Vagina (tissue), 2 donors: ENCODE data around the gene TPP2. TPM values are rescaled to one million over a fixed set of nuclear protein-coding genes. Genes with fewer than 3 reads are reported as not detected.

ENCODE experiments used
- DNase-seq, 2 donors: peaks; one replicate each; pipeline ENCODE4 v3.0.0-alpha.2; 2017; ENCODE audit errors: extremely low spot score in 2 of 2
- H3K27ac ChIP-seq: fragments of 200-600 bp; sonication (generic); one replicate; pipeline ENCODE4 v1.5.1; 2019
- H3K27me3 ChIP-seq: fragments of 200-600 bp; sonication (generic); one replicate; pipeline ENCODE4 v1.5.1; 2019
- H3K36me3 ChIP-seq, 2 donors: fragments of 200-600 bp; sonication (generic); one replicate each; pipeline ENCODE4 v1.5.1; 2017 to 2019
- H3K4me1 ChIP-seq: fragments of 200-600 bp; sonication (generic); one replicate; pipeline ENCODE4 v1.5.1; 2019
- H3K4me3 ChIP-seq, 2 donors: fragments of 200-600 bp; sonication (generic); 1 replicate in 1 of 2; 2 replicates in 1 of 2; pipeline ENCODE4 v1.5.1; 2016 to 2019
- H3K9me3 ChIP-seq: fragments of 200-600 bp; sonication (generic); one replicate; pipeline ENCODE4 v1.5.1; 2019
- CTCF ChIP-seq, 3 experiments: fragments of 450-650 bp in 2 of 3; fragments of 200-600 bp in 1 of 3; sonication (generic) in 1 of 3; IDR thresholded peaks; one replicate each; pipeline ENCODE4 v1.5.1; 2017 to 2019; ENCODE audit warnings: antibody characterized with exemption in 3 of 3, mild to moderate bottlenecking in 2 of 3, moderate library complexity in 2 of 3
- POLR2A ChIP-seq, 2 donors: fragments of 450-650 bp; IDR thresholded peaks; one replicate each; pipeline ENCODE4 v1.6.1; 2017; ENCODE audit warnings: antibody characterized with exemption in 2 of 2, mild to moderate bottlenecking in 2 of 2, moderate library complexity in 2 of 2
- POLR2AphosphoS5 ChIP-seq, 2 donors: sonication (generic); formaldehyde crosslinking; IDR thresholded peaks; one replicate each; pipeline ENCODE4 v1.9.0; 2017; ENCODE audit warnings: antibody characterized with exemption in 2 of 2, mild to moderate bottlenecking in 2 of 2, low read depth in 1 of 2; ENCODE audit not compliant: insufficient read depth in 1 of 2
- intact Hi-C: fragments of 100-400 bp; cut with DNase I; formaldehyde crosslinking; loops from one replicate; pipeline ENCODE4 v1.15.1; 2023
- total RNA-seq: library from RNA; depleted of rRNA; stranded (reverse); fragments of >200 nt; gene quantifications from one replicate; pipeline ENCODE4 v1.2.3, GENCODE V29; 2016

TPP2 gene
- total RNA-seq, 1 donor from 2014 or later = 40.0 TPM

GRCh38 chr13:102679449-102680132 is 82.8 kb downstream of the TPP2 start:
- intact Hi-C loops = no loop called here
- Histone ChIP-seq H3K36me3 (peaks cover 0 to 36% of the 10 kb centered on the region in 2 donors), H3K27ac (no peak overlapping the region), H3K4me1 (no peaks in the 10 kb centered on the region), H3K27me3 (no peaks in the 10 kb centered on the region), H3K9me3 (no peaks in the 10 kb centered on the region), H3K4me3 (no peak overlapping the region)
- no peak for TF ChIP-seq POLR2AphosphoS5 (IDR thresholded peaks at IDR 0.05; ENCODE audit: insufficient read depth in 1 of 2, low read depth in 1 of 2)
- TF ChIP-seq CTCF (IDR thresholded peaks at IDR 0.05) = no peak
- no peak for TF ChIP-seq POLR2A (IDR thresholded peaks at IDR 0.05)
- DNase-seq = no peak

- H3K36me3 ChIP-seq = peaks cover 0 to 29% of the 10 kb centered on the region in 2 donors
- H3K9me3 ChIP-seq = no peaks in the 10 kb centered on the region
- no peak for TF ChIP-seq CTCF (IDR thresholded peaks at IDR 0.05)
- TF ChIP-seq POLR2AphosphoS5 (IDR thresholded peaks at IDR 0.05; ENCODE audit: insufficient read depth in 1 of 2, low read depth in 1 of 2) = no peak
- TF ChIP-seq POLR2A (IDR thresholded peaks at IDR 0.05) = no peak
- intact Hi-C loops = no loop called here
- no peak overlapping the region for H3K27ac ChIP-seq
- no peak overlapping the region for H3K4me3 ChIP-seq
- DNase-seq = no peak
- H3K4me1 ChIP-seq = no peaks in the 10 kb centered on the region
- no peaks in the 10 kb centered on the region for H3K27me3 ChIP-seq
These were observed 83.4 kb downstream of the TPP2 start for GRCh38 chr13:102680133-102680717.

GRCh38 chr13:102680842-102681740 is 84.3 kb downstream of the TPP2 start:
- DNase-seq = no peak
- no peaks in the 10 kb centered on the region for H3K9me3 ChIP-seq
- H3K4me3 ChIP-seq = no peak overlapping the region
- H3K27me3 ChIP-seq = no peaks in the 10 kb centered on the region
- no peak for TF ChIP-seq POLR2AphosphoS5 (IDR thresholded peaks at IDR 0.05; ENCODE audit: insufficient read depth in 1 of 2, low read depth in 1 of 2)
- intact Hi-C loops = no loop called here
- peaks cover 0 to 26% of the 10 kb centered on the region in 2 donors for H3K36me3 ChIP-seq
- H3K4me1 ChIP-seq = no peaks in the 10 kb centered on the region
- H3K27ac ChIP-seq = no peak overlapping the region

GRCh38 chr13:102682211-102682610 is 85.4 kb downstream of the TPP2 start:
- H3K4me3 ChIP-seq = no peak overlapping the region
- H3K27me3 ChIP-seq = no peaks in the 10 kb centered on the region
- no peaks in the 10 kb centered on the region for H3K9me3 ChIP-seq
- no peak overlapping the region for H3K27ac ChIP-seq
- TF ChIP-seq POLR2A (IDR thresholded peaks at IDR 0.05) (no peak), POLR2AphosphoS5 (IDR thresholded peaks at IDR 0.05; ENCODE audit: insufficient read depth in 1 of 2, low read depth in 1 of 2) (no peak), CTCF (IDR thresholded peaks at IDR 0.05) (no peak)
- DNase-seq = no peak
- intact Hi-C loops = no loop called here
- no peaks in the 10 kb centered on the region for H3K4me1 ChIP-seq
- peaks cover 0 to 21% of the 10 kb centered on the region in 2 donors for H3K36me3 ChIP-seq

- H3K27me3 ChIP-seq = no peaks in the 10 kb centered on the region
- no peaks in the 10 kb centered on the region for H3K4me1 ChIP-seq
- peaks cover 0 to 16% of the 10 kb centered on the region in 2 donors for H3K36me3 ChIP-seq
- H3K4me3 ChIP-seq = no peak overlapping the region
- H3K27ac ChIP-seq = no peak overlapping the region
- H3K9me3 ChIP-seq = no peaks in the 10 kb centered on the region
- no peak for DNase-seq
- TF ChIP-seq POLR2A (IDR thresholded peaks at IDR 0.05) = no peak
- no peak for TF ChIP-seq CTCF (IDR thresholded peaks at IDR 0.05)
- no peak for TF ChIP-seq POLR2AphosphoS5 (IDR thresholded peaks at IDR 0.05; ENCODE audit: insufficient read depth in 1 of 2, low read depth in 1 of 2)
- intact Hi-C loops = no loop called here
These were observed 85.9 kb downstream of the TPP2 start for GRCh38 chr13:102682727-102683126.
